Adrenal gland (tissue), 5 donors: ENCODE data around the gene LMF1.

ENCODE experiments used
- POLR2A ChIP-seq, 2 donors: fragments of 450-650 bp; IDR thresholded peaks; one replicate each; pipeline ENCODE4 v1.6.1; 2017; ENCODE audit warnings: antibody characterized with exemption in 2 of 2, mild to moderate bottlenecking in 2 of 2, moderate library complexity in 1 of 2
- TF ChIP-seq, protein P1 (sequence below), 6 experiments: fragments of 450-650 bp in 4 of 6; fragments of 200-600 bp in 2 of 6; sonication (generic) in 1 of 6; IDR thresholded peaks; 1 replicate in 5 of 6; 2 replicates in 1 of 6; pipeline versions ENCODE4 v1.5.1 to v1.8.0; 2016 to 2021; ENCODE audit warnings: antibody characterized with exemption in 6 of 6, mild to moderate bottlenecking in 2 of 6, moderate library complexity in 1 of 6
- donor health status: DM: no; HTN: no; CAD: no.

DNA sequence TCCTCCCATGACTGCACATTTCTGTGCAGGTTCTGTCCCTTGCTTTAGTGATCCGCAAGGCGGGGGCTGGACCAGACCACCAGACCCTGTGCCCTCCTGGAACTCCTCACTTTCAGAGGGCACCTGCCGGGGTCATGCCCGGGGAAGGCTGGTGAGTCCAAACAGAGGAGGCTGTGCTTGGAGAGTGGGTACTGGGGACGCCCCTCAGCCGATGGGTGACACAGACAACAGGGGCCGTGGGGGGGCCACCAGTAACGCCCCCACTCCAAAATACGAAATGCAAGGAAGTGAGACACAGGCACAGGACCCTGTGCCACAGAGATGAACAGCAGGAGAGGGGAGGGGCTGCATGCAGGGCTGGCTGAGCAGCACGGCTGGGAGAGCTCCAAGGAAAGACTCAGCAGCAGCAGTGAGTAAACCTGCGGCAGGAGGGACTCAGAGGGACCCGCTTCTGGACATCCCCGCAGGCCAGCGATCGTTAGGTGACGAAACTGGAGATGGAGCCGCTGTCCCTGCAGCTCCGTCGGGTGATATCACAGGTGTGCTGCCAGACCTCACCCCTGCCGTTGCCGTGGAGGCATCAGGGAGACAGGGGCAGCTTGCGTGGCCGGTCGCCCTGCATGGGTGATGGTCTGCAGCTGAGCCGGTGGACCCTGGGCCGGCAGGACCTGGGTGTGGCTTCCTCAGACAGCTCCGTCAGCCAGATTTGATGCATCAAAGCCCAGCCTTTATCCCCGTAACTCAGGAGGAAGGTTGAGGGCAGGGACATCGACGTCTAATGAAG is 99.0 kb downstream of the LMF1 start:
- TF ChIP-seq POLR2A (IDR thresholded peaks at IDR 0.05): no peak
- TF ChIP-seq, protein P1, sequence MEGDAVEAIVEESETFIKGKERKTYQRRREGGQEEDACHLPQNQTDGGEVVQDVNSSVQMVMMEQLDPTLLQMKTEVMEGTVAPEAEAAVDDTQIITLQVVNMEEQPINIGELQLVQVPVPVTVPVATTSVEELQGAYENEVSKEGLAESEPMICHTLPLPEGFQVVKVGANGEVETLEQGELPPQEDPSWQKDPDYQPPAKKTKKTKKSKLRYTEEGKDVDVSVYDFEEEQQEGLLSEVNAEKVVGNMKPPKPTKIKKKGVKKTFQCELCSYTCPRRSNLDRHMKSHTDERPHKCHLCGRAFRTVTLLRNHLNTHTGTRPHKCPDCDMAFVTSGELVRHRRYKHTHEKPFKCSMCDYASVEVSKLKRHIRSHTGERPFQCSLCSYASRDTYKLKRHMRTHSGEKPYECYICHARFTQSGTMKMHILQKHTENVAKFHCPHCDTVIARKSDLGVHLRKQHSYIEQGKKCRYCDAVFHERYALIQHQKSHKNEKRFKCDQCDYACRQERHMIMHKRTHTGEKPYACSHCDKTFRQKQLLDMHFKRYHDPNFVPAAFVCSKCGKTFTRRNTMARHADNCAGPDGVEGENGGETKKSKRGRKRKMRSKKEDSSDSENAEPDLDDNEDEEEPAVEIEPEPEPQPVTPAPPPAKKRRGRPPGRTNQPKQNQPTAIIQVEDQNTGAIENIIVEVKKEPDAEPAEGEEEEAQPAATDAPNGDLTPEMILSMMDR (IDR thresholded peaks at IDR 0.05): no peak
